SK-N-SH (cell line): ENCODE measurements around the gene CFAP299. TPM values are rescaled to one million over a fixed set of nuclear protein-coding genes. Genes with fewer than 3 reads are reported as not detected.

Experiments
- CTCF ChIA-PET: fragments of 300-600, 350-600 bp; formaldehyde crosslinking; extraction: SDS; loops from one replicate; lab custom pipeline; 2021; lab: Yijun Ruan, JAX
- POLR2A ChIA-PET: fragments of 350-600 bp; sonication (Branson Sonifier 250); formaldehyde crosslinking; extraction: SDS; loops from one replicate; lab custom pipeline; 2020; ENCODE audit warnings: antibody characterized with exemption, inconsistent platforms; lab: Yijun Ruan, JAX
- DNase-seq: peaks from one replicate; pipeline ENCODE4 v3.0.0; 2012
- H2AFZ ChIP-seq: fragments of 200-600 bp; sonication (generic); 2 replicates; pipeline ENCODE4 v1.8.1; 2016; ENCODE audit warnings: antibody characterized with exemption, mild to moderate bottlenecking, low read depth
- H3F3A ChIP-seq: fragments of 200-600 bp; sonication (generic); replicated peaks from 2 replicates; pipeline ENCODE3; 2016; ENCODE audit warnings: antibody characterized with exemption, mild to moderate bottlenecking; ENCODE audit not compliant: insufficient read depth
- H3K27ac ChIP-seq, 2 experiments: fragments of 200-500 bp in 1 of 2; fragments of 200-600 bp in 1 of 2; sonication (Bioruptor generic) in 1 of 2; sonication (generic), shearing (Covaris generic) in 1 of 2; 2 replicates each; pipeline versions ENCODE4 v1.5.1 to v1.6.1; 2014 to 2016; ENCODE audit warnings: low read depth in 2 of 2, inconsistent platforms in 1 of 2, low read length in 1 of 2, mild to moderate bottlenecking in 1 of 2, mixed read lengths in 1 of 2
- H3K27me3 ChIP-seq: fragments of 200-600 bp; sonication (generic), shearing (Covaris generic); 2 replicates; pipeline ENCODE4 v1.6.1; 2016; ENCODE audit warnings: mixed run types; ENCODE audit not compliant: insufficient read depth
- H3K36me3 ChIP-seq, 2 experiments: fragments of 200-500 bp in 1 of 2; fragments of 200-600 bp in 1 of 2; sonication (Bioruptor generic) in 1 of 2; sonication (generic) in 1 of 2; replicated peaks in 1 of 2; 2 replicates each; pipeline versions ENCODE3 to v1.5.1; 2014 to 2016; ENCODE audit warnings: low read length in 1 of 2, mild to moderate bottlenecking in 1 of 2; ENCODE audit not compliant: insufficient read depth in 2 of 2, control insufficient read depth in 1 of 2
- H3K4me1 ChIP-seq, 2 experiments: fragments of 200-500 bp in 1 of 2; fragments of 200-600 bp in 1 of 2; sonication (Bioruptor generic) in 1 of 2; sonication (generic), shearing (Covaris generic) in 1 of 2; 2 replicates each; pipeline versions ENCODE4 v1.5.1 to v1.6.1; 2014 to 2016; ENCODE audit warnings: low read depth in 1 of 2, low read length in 1 of 2, mixed run types in 1 of 2; ENCODE audit not compliant: insufficient read depth in 2 of 2, control insufficient read depth in 1 of 2
- H3K4me2 ChIP-seq: fragments of 200-600 bp; sonication (generic), shearing (Covaris generic); 2 replicates; pipeline ENCODE4 v1.6.1; 2017; ENCODE audit warnings: mixed run types
- H3K4me3 ChIP-seq, 2 experiments: fragments of 200-500 bp in 1 of 2; fragments of 200-600 bp in 1 of 2; sonication (Bioruptor generic) in 1 of 2; sonication (generic), shearing (Covaris generic) in 1 of 2; 2 replicates each; pipeline versions ENCODE4 v1.5.1 to v1.8.1; 2014 to 2016; ENCODE audit warnings: low read depth in 2 of 2, inconsistent platforms in 1 of 2, low read length in 1 of 2, mild to moderate bottlenecking in 1 of 2, mixed read lengths in 1 of 2, moderate library complexity in 1 of 2
- H3K79me2 ChIP-seq: fragments of 200-600 bp; sonication (generic); 2 replicates; pipeline ENCODE4 v1.8.1; 2017; ENCODE audit warnings: mild to moderate bottlenecking; ENCODE audit not compliant: insufficient read depth
- H3K9ac ChIP-seq: fragments of 200-600 bp; sonication (generic); 2 replicates; pipeline ENCODE4 v1.6.1; 2017; ENCODE audit warnings: mixed run types
- H3K9me2 ChIP-seq: fragments of 200-600 bp; sonication (generic); 2 replicates; pipeline ENCODE4 v1.6.1; 2017; ENCODE audit warnings: mixed run types
- H3K9me3 ChIP-seq: fragments of 200-600 bp; sonication (generic); 2 replicates; pipeline ENCODE4 v1.6.1; 2017; ENCODE audit warnings: mixed run types, mild to moderate bottlenecking, moderate library complexity
- H4K20me1 ChIP-seq: fragments of 200-600 bp; sonication (generic); 2 replicates; pipeline ENCODE4 v1.6.1; 2017; ENCODE audit warnings: mild to moderate bottlenecking, mixed run types; ENCODE audit not compliant: insufficient read depth
- ELF1 ChIP-seq: IDR thresholded peaks from 2 replicates; pipeline ENCODE4 v1.4.0; 2012
- EP300 ChIP-seq, 2 experiments: IDR thresholded peaks; 2 replicates each; pipeline versions ENCODE4 v1.4.0 to v1.6.1; 2012; ENCODE audit warnings: borderline replicate concordance in 1 of 2, low read depth in 1 of 2, low read length in 1 of 2
- JUND ChIP-seq: IDR thresholded peaks from 2 replicates; pipeline ENCODE4 v1.4.0; 2012
- MEF2A ChIP-seq: IDR thresholded peaks from 2 replicates; pipeline ENCODE4 v1.4.0; 2012; ENCODE audit warnings: low read depth, borderline replicate concordance
- NFIC ChIP-seq: IDR thresholded peaks from 2 replicates; pipeline ENCODE4 v1.4.0; 2012; ENCODE audit warnings: borderline replicate concordance
- PBX3 ChIP-seq: IDR thresholded peaks from 2 replicates; pipeline ENCODE4; 2012
- RAD21 ChIP-seq: IDR thresholded peaks from 2 replicates; pipeline ENCODE4 v1.6.1; 2012; ENCODE audit warnings: mild to moderate bottlenecking, low read length
- RCOR1 ChIP-seq: fragments of 150-350 bp; IDR thresholded peaks from 2 replicates; pipeline ENCODE4 v1.6.1; 2017; ENCODE audit warnings: antibody characterized with exemption, low read length
- SMC3 ChIP-seq: IDR thresholded peaks from 2 replicates; pipeline ENCODE4 v1.6.1; 2012; ENCODE audit warnings: low read depth, low read length, improper control_type of control experiment
- TCF12 ChIP-seq: IDR thresholded peaks from 2 replicates; pipeline ENCODE4 v1.4.0; 2012
- YY1 ChIP-seq: IDR thresholded peaks from 2 replicates; pipeline ENCODE4 v1.4.0; 2012; ENCODE audit warnings: low read depth, mild to moderate bottlenecking
- WGBS: methylation state at CpG from one replicate; pipeline ENCODE4 v1.1.6; 2017; ENCODE audit warnings: low lambda C conversion rate; 5-methylcytosine and 5-hydroxymethylcytosine counted together
- polyA plus RNA-seq, 3 experiments: library from polyadenylated mRNA; depleted of rRNA; stranded (reverse); fragments of >200 nt; gene quantifications; 2 replicates each; pipeline ENCODE4 v1.2.3, GENCODE V29; 2012
- TF ChIP-seq, protein P1 (sequence below): fragments of 200-600 bp; sonication (generic); IDR thresholded peaks from 2 replicates; pipeline ENCODE4 v1.6.1; 2017; ENCODE audit warnings: antibody characterized with exemption, mild to moderate bottlenecking, moderate library complexity
- TF ChIP-seq, protein P2 (sequence below): IDR thresholded peaks from 2 replicates; pipeline ENCODE4 v1.6.1; 2012; ENCODE audit warnings: mild to moderate bottlenecking, low read depth, low read length, moderate library complexity

The CFAP299 gene
- polyA plus RNA-seq, 1 of the 3 experiments (the other 2 are of a cell fraction), result 1.2 TPM

DNA sequence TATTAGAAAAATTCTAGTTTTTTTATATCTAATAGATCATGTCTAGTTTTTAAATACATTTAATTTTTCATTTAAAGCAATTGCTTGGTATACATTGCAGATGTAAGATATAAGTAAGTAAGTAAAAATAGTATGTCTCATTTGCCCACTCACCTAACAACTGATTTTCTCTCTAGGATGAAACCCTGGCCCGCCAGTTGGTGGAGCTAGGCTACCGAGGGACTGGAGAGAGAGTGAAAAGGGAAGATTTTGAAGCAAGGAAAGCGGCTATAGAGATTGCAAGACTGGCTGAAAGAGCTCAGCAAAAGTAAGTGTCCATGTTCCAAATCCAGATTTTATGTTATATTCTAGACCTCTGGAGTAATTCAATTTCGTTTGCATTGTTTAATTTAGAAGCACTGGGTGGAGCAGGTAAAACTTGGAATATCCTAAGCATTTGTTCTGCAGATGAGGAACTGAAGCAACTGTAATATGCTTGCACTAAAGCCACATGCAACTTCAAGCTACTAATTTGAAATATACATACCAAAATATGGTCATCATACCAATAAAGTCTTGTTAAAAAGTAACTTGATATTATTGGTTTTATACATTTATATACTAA lies 27.1 kb downstream of the CFAP299 start:
- no peaks in the 10 kb centered on the region for H3K36me3 ChIP-seq
- DNase-seq, result peak; percentile 39
- peaks cover 6% of the 10 kb centered on the region for H3F3A ChIP-seq
- 0 out of 2 replicates have a peak, but pooled peaks cover 4% of the 10 kb centered on the region for H3K79me2 ChIP-seq
- H3K4me3 ChIP-seq, result peak overlapping the region in 1 of 2 experiments; percentile 32; a peak in 1 of 4 replicates
- H3K27ac ChIP-seq, result no peak overlapping the region
- H3K9ac ChIP-seq, result no peak overlapping the region
- no peaks in the 10 kb centered on the region for H3K4me1 ChIP-seq
- H2AFZ ChIP-seq, result no peak overlapping the region
- WGBS, result 20% methylated on average over 4 of the region's 4 CpGs
- no peaks in the 10 kb centered on the region for H4K20me1 ChIP-seq
- H3K27me3 ChIP-seq, result no peaks in the 10 kb centered on the region
- POLR2A ChIA-PET, result no interaction called here
- H3K4me2 ChIP-seq, result no peak overlapping the region
- CTCF ChIA-PET, result interaction anchor here (0.6 to 2.7 kb wide), 16 partner anchors 9 to 980 kb away, joined by 3 to 21 read pairs (median 4); partner anchors contain the start of gene CFAP299
- no peak for TF ChIP-seq ELF1
- peak; percentile 78 for TF ChIP-seq RAD21
- peak; percentile 62 for TF ChIP-seq SMC3
- TF ChIP-seq, protein P1, sequence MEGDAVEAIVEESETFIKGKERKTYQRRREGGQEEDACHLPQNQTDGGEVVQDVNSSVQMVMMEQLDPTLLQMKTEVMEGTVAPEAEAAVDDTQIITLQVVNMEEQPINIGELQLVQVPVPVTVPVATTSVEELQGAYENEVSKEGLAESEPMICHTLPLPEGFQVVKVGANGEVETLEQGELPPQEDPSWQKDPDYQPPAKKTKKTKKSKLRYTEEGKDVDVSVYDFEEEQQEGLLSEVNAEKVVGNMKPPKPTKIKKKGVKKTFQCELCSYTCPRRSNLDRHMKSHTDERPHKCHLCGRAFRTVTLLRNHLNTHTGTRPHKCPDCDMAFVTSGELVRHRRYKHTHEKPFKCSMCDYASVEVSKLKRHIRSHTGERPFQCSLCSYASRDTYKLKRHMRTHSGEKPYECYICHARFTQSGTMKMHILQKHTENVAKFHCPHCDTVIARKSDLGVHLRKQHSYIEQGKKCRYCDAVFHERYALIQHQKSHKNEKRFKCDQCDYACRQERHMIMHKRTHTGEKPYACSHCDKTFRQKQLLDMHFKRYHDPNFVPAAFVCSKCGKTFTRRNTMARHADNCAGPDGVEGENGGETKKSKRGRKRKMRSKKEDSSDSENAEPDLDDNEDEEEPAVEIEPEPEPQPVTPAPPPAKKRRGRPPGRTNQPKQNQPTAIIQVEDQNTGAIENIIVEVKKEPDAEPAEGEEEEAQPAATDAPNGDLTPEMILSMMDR, result peak; percentile 78
- no peaks in the 10 kb centered on the region for H3K9me3 ChIP-seq
- no peaks in the 10 kb centered on the region for H3K9me2 ChIP-seq

DNA sequence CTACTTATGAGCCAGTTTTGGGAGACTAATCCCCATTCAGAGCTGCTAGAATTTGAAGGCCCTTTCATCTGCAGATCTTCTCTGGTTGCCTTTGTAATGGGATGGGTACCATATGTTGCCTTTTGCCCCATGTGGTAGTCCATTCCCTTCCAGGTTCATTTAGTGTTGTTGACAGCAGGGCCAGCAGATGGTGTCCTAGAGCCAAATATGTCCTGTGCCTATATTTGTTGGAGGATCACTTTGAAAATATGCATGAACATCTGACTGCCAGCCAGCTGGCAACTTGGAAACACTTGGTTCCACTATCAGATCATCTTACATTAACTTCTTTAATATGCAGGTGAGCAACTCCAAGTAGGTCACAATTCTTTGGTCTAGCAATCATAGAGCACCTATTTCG lies 30.4 kb downstream of the CFAP299 start:
- Histone ChIP-seq H3K36me3 (no peaks in the 10 kb centered on the region), H3K27ac (no peak overlapping the region), H2AFZ (no peak overlapping the region), H3K9ac (no peak overlapping the region), H3K9me2 (no peaks in the 10 kb centered on the region), H3K27me3 (no peaks in the 10 kb centered on the region), H3K4me2 (no peak overlapping the region), H3K4me1 (no peaks in the 10 kb centered on the region), H3F3A (peaks cover 6% of the 10 kb centered on the region), H3K79me2 (no peaks in the 10 kb centered on the region), H3K4me3 (no peak overlapping the region), H3K9me3 (no peaks in the 10 kb centered on the region), H4K20me1 (no peaks in the 10 kb centered on the region)
- CTCF ChIA-PET, result interaction anchor here (0.9 to 1.5 kb wide), 6 partner anchors 9 to 687 kb away, joined by 3 to 11 read pairs (median 4); no protein-coding TSS in a partner anchor
- peak; percentile 34 for DNase-seq
- TF ChIP-seq PBX3, result peak; percentile 30; the same call in 1 of the 2 replicates
- TF ChIP-seq NFIC, result peak; percentile 50; the same call in 1 of the 2 replicates
- TF ChIP-seq SMC3, result peak; percentile 82
- peak; percentile 55 for TF ChIP-seq TCF12
- TF ChIP-seq, protein P2, sequence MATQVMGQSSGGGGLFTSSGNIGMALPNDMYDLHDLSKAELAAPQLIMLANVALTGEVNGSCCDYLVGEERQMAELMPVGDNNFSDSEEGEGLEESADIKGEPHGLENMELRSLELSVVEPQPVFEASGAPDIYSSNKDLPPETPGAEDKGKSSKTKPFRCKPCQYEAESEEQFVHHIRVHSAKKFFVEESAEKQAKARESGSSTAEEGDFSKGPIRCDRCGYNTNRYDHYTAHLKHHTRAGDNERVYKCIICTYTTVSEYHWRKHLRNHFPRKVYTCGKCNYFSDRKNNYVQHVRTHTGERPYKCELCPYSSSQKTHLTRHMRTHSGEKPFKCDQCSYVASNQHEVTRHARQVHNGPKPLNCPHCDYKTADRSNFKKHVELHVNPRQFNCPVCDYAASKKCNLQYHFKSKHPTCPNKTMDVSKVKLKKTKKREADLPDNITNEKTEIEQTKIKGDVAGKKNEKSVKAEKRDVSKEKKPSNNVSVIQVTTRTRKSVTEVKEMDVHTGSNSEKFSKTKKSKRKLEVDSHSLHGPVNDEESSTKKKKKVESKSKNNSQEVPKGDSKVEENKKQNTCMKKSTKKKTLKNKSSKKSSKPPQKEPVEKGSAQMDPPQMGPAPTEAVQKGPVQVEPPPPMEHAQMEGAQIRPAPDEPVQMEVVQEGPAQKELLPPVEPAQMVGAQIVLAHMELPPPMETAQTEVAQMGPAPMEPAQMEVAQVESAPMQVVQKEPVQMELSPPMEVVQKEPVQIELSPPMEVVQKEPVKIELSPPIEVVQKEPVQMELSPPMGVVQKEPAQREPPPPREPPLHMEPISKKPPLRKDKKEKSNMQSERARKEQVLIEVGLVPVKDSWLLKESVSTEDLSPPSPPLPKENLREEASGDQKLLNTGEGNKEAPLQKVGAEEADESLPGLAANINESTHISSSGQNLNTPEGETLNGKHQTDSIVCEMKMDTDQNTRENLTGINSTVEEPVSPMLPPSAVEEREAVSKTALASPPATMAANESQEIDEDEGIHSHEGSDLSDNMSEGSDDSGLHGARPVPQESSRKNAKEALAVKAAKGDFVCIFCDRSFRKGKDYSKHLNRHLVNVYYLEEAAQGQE, result no peak
- TF ChIP-seq MEF2A, result 0 out of 2 replicates have a peak, but pooled peaks have one; percentile 8
- no peak for TF ChIP-seq RCOR1
- TF ChIP-seq RAD21, result peak; percentile 76
- no peak for TF ChIP-seq YY1
- TF ChIP-seq, protein P1, result peak; percentile 86
- TF ChIP-seq JUND, result no peak
- peak in 1 of 2 experiments; percentile 26; a peak in 1 of 4 replicates for TF ChIP-seq EP300 (IDR thresholded peaks at IDR 0.05; ENCODE audit: borderline replicate concordance in 1 of 2, low read depth in 1 of 2, low read length in 1 of 2)
- POLR2A ChIA-PET, result no interaction called here
- WGBS, result 76% methylated on average over 1 of the region's 1 CpG
